ENCODE results near the gene NUSAP1. TPM values are rescaled to one million over a fixed set of nuclear protein-coding genes. Genes with fewer than 3 reads are reported as not detected.
A peak's percentile ranks its signal among the peaks of the same experiment; 100 is the strongest.
"Not testable (repeated sequence)": the region's sequence is repeated elsewhere in the genome, so short reads cannot be mapped to it uniquely, and the experiment has no call there.

The NUSAP1 gene, protein sequence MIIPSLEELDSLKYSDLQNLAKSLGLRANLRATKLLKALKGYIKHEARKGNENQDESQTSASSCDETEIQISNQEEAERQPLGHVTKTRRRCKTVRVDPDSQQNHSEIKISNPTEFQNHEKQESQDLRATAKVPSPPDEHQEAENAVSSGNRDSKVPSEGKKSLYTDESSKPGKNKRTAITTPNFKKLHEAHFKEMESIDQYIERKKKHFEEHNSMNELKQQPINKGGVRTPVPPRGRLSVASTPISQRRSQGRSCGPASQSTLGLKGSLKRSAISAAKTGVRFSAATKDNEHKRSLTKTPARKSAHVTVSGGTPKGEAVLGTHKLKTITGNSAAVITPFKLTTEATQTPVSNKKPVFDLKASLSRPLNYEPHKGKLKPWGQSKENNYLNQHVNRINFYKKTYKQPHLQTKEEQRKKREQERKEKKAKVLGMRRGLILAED
- 63.9 and 69.2 TPM in 2 replicates for total RNA-seq
- long read RNA-seq, transcript NUSAP1-201 (11 exons, 2,409 nt), result minor isoform, 7 of 74 reads
- long read RNA-seq, transcript NUSAP1-202 (11 exons, 2,274 nt), result major isoform, 21 of 74 reads
- long read RNA-seq, transcript NUSAP1-208 (11 exons, 1,629 nt), result minor isoform, 18 of 74 reads
- long read RNA-seq, partial matches to known transcripts, result 5 of 74 reads
- long read RNA-seq, other reads (novel, unspliced or antisense), result 19 of 74 reads

DNA sequence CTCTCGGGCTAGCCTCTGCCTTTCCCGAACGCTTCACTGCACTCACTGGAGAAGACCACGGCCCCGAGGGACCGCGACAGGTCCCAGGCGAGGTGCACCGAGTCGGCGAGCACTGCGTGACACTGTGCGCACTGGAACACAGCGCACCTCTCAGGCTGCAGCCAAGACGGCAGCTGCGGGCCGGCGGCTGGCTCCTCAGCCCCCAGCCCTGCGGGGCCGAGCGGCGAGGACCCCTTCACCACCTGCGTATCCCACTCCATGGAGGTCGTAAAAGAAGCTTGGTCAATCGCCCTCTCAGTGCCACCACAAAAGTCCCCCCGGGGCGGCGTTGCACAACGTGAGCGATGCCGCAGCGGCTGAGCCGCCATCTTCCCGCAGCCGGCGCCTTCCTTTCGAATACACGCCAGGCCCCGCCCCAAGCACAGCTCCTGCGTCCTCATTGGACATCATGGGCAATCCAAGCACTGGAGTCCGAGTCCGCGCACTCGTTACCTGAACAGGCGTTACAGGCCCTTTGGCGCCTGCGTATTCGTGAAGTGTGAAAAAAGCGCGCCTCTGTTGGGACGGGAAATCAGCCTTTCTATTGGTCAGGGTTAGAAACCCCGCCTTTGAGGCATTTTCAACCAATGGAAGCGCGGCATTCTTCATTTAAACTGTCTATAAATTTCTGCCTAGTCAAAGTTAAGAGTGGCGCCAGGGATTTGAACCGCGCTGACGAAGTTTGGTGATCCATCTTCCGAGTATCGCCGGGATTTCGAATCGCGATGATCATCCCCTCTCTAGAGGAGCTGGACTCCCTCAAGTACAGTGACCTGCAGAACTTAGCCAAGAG, at the start of gene NUSAP1, which contains the start of gene OIP5:
TSS of gene NUSAP1 (plus strand) at position 688 of the 832 bp plus-strand sequence. CDS start at position 765, 77 bp downstream.
TSS of gene OIP5 (minus strand) at position 398 of the 832 bp plus-strand sequence. CDS start at position 368, 30 bp downstream.
- DNase-seq (ENCODE audit: low spot score, unreplicated experiment), result peak; percentile 96
- no peaks in the 10 kb centered on the region for H3K36me3 Mint-ChIP-seq (ENCODE audit: insufficient read depth)

DNA sequence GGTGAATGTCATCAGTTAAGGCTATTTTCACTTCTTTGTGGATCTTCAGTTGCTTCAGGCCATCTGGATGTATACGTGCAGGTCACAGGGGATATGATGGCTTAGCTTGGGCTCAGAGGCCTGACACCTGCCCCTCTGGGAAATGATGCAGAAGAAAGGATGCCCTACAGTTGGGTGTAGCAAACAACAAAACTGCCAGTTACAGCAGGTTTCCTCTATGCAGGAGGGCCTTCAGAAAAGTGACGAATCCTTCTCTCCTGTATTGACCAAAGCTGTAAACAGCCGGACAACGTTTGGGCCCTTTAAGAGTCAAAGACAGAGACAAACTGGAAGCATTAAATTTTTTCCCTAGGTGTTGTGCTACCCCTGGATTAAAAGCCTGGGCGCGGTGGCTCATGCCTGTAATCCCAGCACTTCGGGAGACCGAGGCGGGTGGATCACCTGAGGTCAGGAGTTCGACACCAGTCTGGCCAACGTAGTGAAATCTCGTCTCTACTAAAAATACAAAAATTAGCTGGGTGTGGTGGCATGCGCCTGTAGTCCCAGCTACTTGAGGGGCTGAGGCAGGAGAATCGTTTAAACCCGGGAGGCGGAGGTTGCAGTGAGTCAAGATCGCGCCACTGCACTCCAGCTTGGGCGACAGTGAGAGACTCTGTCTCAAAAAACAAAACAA, 49.6 kb upstream of the NUSAP1 start:
- H3K4me1 Mint-ChIP-seq (ENCODE audit: low read depth), result peaks cover 15% of the 10 kb centered on the region
- peak overlapping the region; percentile 99 for H3K4me3 Mint-ChIP-seq (ENCODE audit: low read depth)
- H3K9me3 Mint-ChIP-seq (ENCODE audit: low read depth); H3K27me3 Mint-ChIP-seq; DNase-seq (ENCODE audit: low spot score, unreplicated experiment): not testable (repeated sequence)
- peak overlapping the region; percentile 95 for H3K27ac Mint-ChIP-seq
- peaks cover 29% of the 10 kb centered on the region for H3K36me3 Mint-ChIP-seq (ENCODE audit: insufficient read depth)

More for the DNA sequence above, at the start of gene NUSAP1, which contains the start of gene OIP5:
- TF ChIP-seq, protein P1, sequence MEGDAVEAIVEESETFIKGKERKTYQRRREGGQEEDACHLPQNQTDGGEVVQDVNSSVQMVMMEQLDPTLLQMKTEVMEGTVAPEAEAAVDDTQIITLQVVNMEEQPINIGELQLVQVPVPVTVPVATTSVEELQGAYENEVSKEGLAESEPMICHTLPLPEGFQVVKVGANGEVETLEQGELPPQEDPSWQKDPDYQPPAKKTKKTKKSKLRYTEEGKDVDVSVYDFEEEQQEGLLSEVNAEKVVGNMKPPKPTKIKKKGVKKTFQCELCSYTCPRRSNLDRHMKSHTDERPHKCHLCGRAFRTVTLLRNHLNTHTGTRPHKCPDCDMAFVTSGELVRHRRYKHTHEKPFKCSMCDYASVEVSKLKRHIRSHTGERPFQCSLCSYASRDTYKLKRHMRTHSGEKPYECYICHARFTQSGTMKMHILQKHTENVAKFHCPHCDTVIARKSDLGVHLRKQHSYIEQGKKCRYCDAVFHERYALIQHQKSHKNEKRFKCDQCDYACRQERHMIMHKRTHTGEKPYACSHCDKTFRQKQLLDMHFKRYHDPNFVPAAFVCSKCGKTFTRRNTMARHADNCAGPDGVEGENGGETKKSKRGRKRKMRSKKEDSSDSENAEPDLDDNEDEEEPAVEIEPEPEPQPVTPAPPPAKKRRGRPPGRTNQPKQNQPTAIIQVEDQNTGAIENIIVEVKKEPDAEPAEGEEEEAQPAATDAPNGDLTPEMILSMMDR (IDR thresholded peaks at IDR 0.05; ENCODE audit: unreplicated experiment), result peak; percentile 34
- H3K4me1 Mint-ChIP-seq (ENCODE audit: low read depth), result peaks cover 17% of the 10 kb centered on the region
- H3K27me3 Mint-ChIP-seq, result no peaks in the 10 kb centered on the region
- peak within 1 kb of the TSS; percentile 94 for H3K27ac Mint-ChIP-seq
- H3K4me3 Mint-ChIP-seq (ENCODE audit: low read depth), result peak within 1 kb of the TSS; percentile 100
- H3K9me3 Mint-ChIP-seq (ENCODE audit: low read depth), result no peaks in the 10 kb centered on the region

- TF ChIP-seq, protein P1 (IDR thresholded peaks at IDR 0.05; ENCODE audit: unreplicated experiment), result no peak
- Mint-ChIP-seq H3K27me3 (no peaks in the 10 kb centered on the region), H3K27ac (peak overlapping the region; percentile 97), H3K4me3 (ENCODE audit: low read depth) (peak overlapping the region; percentile 99), H3K9me3 (ENCODE audit: low read depth) (no peaks in the 10 kb centered on the region), H3K36me3 (ENCODE audit: insufficient read depth) (peaks cover 28% of the 10 kb centered on the region), H3K4me1 (ENCODE audit: low read depth) (peaks cover 17% of the 10 kb centered on the region)
- peak; percentile 97 for DNase-seq (ENCODE audit: low spot score, unreplicated experiment)
Observed at GRCh38 chr15:41283653-41284426, 48.8 kb upstream of the NUSAP1 start.

- H3K4me3 Mint-ChIP-seq (ENCODE audit: low read depth), result peak overlapping the region; percentile 99
- no peaks in the 10 kb centered on the region for H3K27me3 Mint-ChIP-seq
- no peak for DNase-seq (ENCODE audit: low spot score, unreplicated experiment)
- H3K27ac Mint-ChIP-seq, result peak overlapping the region; percentile 97
- TF ChIP-seq, protein P1 (IDR thresholded peaks at IDR 0.05; ENCODE audit: unreplicated experiment), result no peak
- H3K9me3 Mint-ChIP-seq (ENCODE audit: low read depth), result no peaks in the 10 kb centered on the region
- H3K36me3 Mint-ChIP-seq (ENCODE audit: insufficient read depth), result peaks cover 25% of the 10 kb centered on the region
- peaks cover 17% of the 10 kb centered on the region for H3K4me1 Mint-ChIP-seq (ENCODE audit: low read depth)
Observed at GRCh38 chr15:41284427-41285177, 48.1 kb upstream of the NUSAP1 start.
